HG03342 (cell line): Measurements from ENCODE around the gene CELA3A.

Source experiments
- ATAC-seq: cut with Tn5 transposase; IDR thresholded peaks from one replicate; pipeline ENCODE4 v1.9.1; 2021; ENCODE audit warnings: mild to moderate bottlenecking, moderate library complexity; ENCODE audit not compliant: unreplicated experiment

The CELA3A gene

DNA sequence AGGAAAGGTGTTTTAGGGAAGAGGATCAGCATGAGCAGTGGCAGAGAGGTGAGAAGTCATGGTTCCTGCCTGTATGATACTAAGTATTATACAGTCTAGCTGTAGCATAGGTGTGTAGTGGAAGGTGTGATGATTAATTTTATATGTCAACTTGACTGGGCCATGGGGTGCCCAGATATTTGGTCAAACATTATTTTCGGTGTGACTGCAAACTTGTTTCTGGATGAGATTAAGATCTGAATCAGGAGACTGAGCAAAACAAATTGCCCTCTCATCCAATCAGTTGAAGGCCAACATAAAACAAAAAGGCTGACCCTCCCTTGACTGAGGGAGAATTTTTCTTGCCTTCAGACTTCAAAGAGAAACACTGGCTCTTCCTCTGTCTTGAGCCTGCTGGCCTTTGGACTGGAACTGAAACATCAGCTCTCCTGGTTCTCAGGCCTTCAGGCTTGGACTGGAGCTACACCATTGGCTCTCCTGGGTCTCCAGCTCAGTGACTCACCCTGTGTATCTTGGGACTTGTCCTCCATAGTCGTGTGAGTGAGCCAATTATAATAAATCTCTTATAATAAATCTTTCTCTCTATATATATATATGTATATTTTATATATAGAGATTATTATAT, 44.3 kb downstream of the CELA3A start:
- no peak for ATAC-seq

DNA sequence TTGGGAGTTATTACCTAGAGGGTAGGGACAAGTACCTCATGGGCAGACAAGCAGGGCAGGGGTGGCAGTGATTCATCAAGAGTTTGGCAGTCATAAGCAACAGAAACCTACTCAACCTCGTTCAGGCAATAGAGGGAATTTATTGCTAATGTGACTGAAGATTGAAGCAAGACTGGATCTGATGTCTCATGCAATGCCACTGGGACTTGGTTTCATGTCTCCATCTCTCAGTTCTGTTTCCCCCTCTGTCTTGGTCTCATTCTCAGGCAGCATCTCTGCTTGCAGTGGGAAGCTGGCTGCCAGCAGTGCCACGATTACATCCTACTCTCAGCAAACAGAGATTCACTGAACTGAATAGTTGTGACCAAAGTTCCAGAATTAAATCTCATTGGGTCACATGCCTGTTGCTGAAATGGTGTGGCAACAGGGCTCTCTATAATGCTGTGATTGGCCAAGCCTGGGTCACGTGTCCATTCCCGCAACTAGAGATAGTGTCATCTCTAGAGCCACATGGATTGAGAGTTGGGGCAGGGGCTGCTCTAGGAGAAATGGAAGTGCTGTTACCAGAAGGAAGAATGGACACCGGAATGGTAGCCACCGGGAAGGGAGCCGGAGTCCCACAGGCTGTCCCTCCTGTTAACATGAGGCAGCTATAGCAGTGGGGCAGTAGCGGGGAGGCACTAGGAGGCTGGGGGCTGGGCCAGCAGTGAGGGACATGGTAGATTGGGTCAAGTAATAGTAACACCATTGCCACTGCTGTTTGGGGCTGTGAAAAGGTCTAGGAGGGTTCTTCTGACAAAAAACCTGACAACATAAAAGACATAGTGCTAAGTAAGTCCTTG, 47.1 kb downstream of the CELA3A start:
- no peak for ATAC-seq

DNA sequence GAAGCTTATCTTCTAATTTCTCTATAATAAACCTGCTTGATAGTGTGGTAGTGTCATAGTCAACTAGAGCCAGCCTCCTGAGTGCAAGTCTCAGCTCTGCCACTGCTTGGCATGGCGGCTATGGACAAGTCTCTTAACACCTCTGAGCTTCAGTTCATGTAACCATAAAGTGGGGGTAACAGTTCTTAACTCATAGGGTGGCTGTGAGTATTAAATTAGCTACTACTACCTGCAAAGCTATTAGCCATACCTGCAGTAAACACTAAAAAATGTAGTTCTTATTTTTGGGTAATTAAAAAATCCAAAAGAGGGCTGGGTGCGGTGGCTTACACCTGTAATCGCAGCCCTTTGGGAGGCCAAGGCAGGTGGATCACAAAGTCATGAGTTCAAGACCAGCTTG, 48.9 kb downstream of the CELA3A start:
- ATAC-seq: no peak

GRCh38 chr1:22051607-22052114, 50.2 kb downstream of the CELA3A start:
- ATAC-seq: no peak

GRCh38 chr1:22052115-22053016, 50.9 kb downstream of the CELA3A start, which contains the start of gene CDC42:
TSS of gene CDC42 (plus strand) at chr1:22052709. CDS start at chr1:22078479, 25,770 bp downstream.
- peak; percentile 83 for ATAC-seq

GRCh38 chr1:22053017-22053860, 51.8 kb downstream of the CELA3A start:
- peak; percentile 28 for ATAC-seq

DNA sequence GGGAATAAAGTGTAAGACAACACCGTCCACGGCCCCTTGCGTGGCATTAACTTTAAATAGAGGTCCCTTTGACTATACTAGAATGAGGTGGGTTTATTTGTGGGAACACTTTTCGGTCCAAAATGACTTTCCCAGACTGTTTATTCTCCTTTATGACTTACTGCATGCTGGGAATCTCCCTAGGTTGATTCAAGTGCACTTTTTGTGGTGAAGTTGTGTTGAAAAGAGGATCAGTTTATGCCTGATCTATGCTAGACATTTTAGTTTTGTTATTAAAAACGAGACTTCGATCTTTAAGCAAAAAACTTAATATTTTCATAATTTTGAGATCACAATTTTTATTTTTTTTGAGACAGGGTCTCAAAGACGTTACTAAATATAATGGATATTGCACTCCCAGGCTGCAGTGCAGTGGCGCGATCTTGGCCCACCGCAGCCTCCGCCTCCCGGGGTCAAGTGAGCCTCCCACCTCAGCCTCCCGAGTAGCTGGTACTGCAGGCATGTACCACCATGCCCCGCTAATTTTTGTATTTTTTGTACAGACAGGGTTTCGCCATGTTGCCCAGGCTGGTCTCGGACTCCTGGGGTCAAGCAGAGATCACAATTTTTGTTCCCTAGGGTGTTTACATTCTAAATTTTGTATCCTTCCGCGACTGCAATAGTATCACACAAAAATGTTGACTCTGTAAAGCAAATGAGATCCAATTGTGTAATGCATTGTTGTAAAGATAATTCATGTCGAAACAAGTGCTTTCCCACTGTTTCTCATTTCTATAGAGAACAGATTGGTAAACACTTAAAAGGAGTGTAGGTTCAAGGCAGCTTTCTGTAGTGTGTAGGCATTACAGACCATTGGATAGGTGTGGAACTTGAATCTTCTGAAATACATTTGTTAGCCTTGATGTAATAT, 52.7 kb downstream of the CELA3A start:
- ATAC-seq: no peak

DNA sequence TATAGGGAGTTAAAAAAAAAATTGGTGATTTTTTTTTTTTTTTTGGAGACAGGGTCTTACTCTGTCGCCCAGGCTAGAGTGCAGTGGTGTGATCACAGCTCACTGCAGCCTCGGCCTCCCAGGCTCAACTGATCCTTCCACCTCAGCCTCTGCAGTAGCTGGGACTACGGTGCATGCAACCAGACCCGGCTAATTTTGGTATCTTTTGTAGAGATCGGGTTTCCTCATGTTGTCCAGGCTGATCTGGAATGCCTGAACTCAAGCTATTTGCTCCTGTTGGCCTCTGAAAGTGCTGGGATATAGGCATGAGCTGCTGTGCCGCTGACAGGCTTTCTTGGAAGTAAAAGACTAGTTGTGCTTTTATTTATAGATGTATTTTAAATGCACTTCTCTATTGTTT, 54.0 kb downstream of the CELA3A start:
- ATAC-seq: no peak

DNA sequence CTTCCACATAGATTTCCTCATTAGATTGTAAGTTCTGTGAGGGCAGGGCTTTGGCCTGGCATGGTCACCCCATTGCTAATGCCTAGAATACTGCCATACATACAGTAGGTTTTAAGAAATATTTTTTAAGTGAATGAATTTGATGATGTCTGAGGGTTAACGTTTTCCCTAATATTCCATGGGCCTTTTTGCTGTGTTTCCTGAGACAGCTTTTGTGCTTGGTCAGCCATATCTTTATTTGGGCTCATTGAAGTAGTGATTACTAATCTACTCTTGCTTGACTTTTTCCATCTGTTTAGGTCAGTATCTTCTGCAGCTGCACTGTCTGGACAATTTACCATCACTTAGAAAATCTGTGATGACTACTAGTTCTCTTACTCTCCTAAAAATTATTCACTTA, 54.6 kb downstream of the CELA3A start:
- no peak for ATAC-seq

- ATAC-seq: no peak
Measured at GRCh38 chr1:22056936-22057335, 55.5 kb downstream of the CELA3A start.

DNA sequence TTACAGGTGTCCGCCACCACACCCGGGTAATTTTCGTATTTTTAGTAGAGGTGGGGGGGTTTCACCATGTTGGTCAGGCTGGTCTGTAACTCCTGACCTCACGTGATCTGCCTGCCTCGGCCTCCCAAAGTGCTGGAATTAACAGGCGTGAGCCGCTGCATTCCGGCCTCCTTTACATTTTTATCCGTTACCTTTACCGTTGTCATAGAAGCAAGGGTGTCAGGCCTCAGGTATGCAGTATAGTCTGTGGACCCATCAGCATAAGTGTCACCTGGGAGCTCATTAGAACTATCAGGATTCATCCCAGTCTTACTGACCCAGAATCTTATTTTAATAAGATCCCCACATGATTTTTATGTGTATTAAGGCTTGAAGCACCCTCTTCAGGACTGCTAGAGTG, 56.4 kb downstream of the CELA3A start:
- no peak for ATAC-seq
